Measurements from ENCODE around the gene DCLK2.

DNA sequence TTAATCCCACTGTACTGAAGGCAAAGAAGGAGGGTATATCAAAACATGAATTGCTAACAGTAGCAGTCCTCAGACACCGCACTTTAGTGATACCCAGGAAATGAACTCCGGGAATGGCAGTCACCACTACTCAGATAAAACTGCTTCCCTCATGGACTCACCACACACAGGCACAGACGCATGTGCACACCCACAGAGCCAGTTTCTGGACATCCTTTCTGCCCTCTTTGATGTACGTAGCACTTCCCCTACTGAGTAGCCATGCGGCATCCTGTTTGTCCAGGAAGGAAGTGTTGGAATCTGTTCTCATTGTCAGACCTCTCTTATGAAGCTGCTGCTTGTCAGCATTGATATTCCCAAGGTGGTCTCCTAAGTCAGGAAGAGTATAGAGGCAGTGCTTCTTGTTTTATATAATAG is 95.7 kb downstream of the DCLK2 start:
- TF ChIP-seq POLR2AphosphoS5 (IDR thresholded peaks at IDR 0.05) (no peak), POLR2A (IDR thresholded peaks at IDR 0.05) (no peak)
- TF ChIP-seq, protein P1, sequence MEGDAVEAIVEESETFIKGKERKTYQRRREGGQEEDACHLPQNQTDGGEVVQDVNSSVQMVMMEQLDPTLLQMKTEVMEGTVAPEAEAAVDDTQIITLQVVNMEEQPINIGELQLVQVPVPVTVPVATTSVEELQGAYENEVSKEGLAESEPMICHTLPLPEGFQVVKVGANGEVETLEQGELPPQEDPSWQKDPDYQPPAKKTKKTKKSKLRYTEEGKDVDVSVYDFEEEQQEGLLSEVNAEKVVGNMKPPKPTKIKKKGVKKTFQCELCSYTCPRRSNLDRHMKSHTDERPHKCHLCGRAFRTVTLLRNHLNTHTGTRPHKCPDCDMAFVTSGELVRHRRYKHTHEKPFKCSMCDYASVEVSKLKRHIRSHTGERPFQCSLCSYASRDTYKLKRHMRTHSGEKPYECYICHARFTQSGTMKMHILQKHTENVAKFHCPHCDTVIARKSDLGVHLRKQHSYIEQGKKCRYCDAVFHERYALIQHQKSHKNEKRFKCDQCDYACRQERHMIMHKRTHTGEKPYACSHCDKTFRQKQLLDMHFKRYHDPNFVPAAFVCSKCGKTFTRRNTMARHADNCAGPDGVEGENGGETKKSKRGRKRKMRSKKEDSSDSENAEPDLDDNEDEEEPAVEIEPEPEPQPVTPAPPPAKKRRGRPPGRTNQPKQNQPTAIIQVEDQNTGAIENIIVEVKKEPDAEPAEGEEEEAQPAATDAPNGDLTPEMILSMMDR (IDR thresholded peaks at IDR 0.05) = no peak
